ENCODE measurements around the gene MPDU1.

- TF ChIP-seq POLR2AphosphoS5 (IDR thresholded peaks at IDR 0.05; ENCODE audit: insufficient read depth in 1 of 2, low read depth in 1 of 2), result no peak
- no peak for TF ChIP-seq CTCF (IDR thresholded peaks at IDR 0.05)
- TF ChIP-seq POLR2A (IDR thresholded peaks at IDR 0.05), result no peak
Measured at GRCh38 chr17:7612294-7612640, 28.6 kb downstream of the MPDU1 start.

All from vagina (tissue), 2 donors.